ENCODE measurements around the gene MYO1B.

The MYO1B gene

GRCh38 chr2:191321861-191322662 is 76.9 kb downstream of the MYO1B start:
- TF ChIP-seq CTCF (IDR thresholded peaks at IDR 0.05; ENCODE audit: insufficient read depth, low read length, poor library complexity, severe bottlenecking): no peak
- no peak for DNase-seq (ENCODE audit: extremely low read depth, insufficient read length)
- Histone ChIP-seq H3K4me3 (replicated peaks; ENCODE audit: low read depth, low read length) (no peak overlapping the region), H3K36me3 (ENCODE audit: control insufficient read depth, insufficient read depth, low read length) (no peaks in the 10 kb centered on the region), H3K27me3 (replicated peaks; ENCODE audit: control insufficient read depth, insufficient read depth, low read length) (no peaks in the 10 kb centered on the region)

GRCh38 chr2:191322828-191323506 is 77.8 kb downstream of the MYO1B start:
- DNase-seq (ENCODE audit: extremely low read depth, insufficient read length): no peak
- Histone ChIP-seq H3K27me3 (replicated peaks; ENCODE audit: control insufficient read depth, insufficient read depth, low read length) (no peaks in the 10 kb centered on the region), H3K4me3 (replicated peaks; ENCODE audit: low read depth, low read length) (no peak overlapping the region), H3K36me3 (ENCODE audit: control insufficient read depth, insufficient read depth, low read length) (no peaks in the 10 kb centered on the region)
- no peak for TF ChIP-seq CTCF (IDR thresholded peaks at IDR 0.05; ENCODE audit: insufficient read depth, low read length, poor library complexity, severe bottlenecking)

GRCh38 chr2:191325651-191326365 is 80.6 kb downstream of the MYO1B start:
- Histone ChIP-seq H3K4me3 (replicated peaks; ENCODE audit: low read depth, low read length) (no peak overlapping the region), H3K36me3 (ENCODE audit: control insufficient read depth, insufficient read depth, low read length) (no peaks in the 10 kb centered on the region), H3K27me3 (replicated peaks; ENCODE audit: control insufficient read depth, insufficient read depth, low read length) (no peaks in the 10 kb centered on the region; the same call in 1 of the 2 replicates)
- no peak for DNase-seq (ENCODE audit: extremely low read depth, insufficient read length)
- no peak for TF ChIP-seq CTCF (IDR thresholded peaks at IDR 0.05; ENCODE audit: insufficient read depth, low read length, poor library complexity, severe bottlenecking)

- no peaks in the 10 kb centered on the region for H3K36me3 ChIP-seq (ENCODE audit: control insufficient read depth, insufficient read depth, low read length)
- no peak for DNase-seq (ENCODE audit: extremely low read depth, insufficient read length)
- no peak for TF ChIP-seq CTCF (IDR thresholded peaks at IDR 0.05; ENCODE audit: insufficient read depth, low read length, poor library complexity, severe bottlenecking)
- no peaks in the 10 kb centered on the region; the same call in 1 of the 2 replicates for H3K27me3 ChIP-seq (replicated peaks; ENCODE audit: control insufficient read depth, insufficient read depth, low read length)
- H3K4me3 ChIP-seq (replicated peaks; ENCODE audit: low read depth, low read length): no peak overlapping the region
These were observed 82.3 kb downstream of the MYO1B start for GRCh38 chr2:191327484-191327883.

- no peak for TF ChIP-seq CTCF (IDR thresholded peaks at IDR 0.05; ENCODE audit: insufficient read depth, low read length, poor library complexity, severe bottlenecking)
- Histone ChIP-seq H3K4me3 (replicated peaks; ENCODE audit: low read depth, low read length) (no peak overlapping the region), H3K27me3 (replicated peaks; ENCODE audit: control insufficient read depth, insufficient read depth, low read length) (no peaks in the 10 kb centered on the region; the same call in 1 of the 2 replicates), H3K36me3 (ENCODE audit: control insufficient read depth, insufficient read depth, low read length) (no peaks in the 10 kb centered on the region)
- DNase-seq (ENCODE audit: extremely low read depth, insufficient read length): no peak
These were observed 83.1 kb downstream of the MYO1B start for GRCh38 chr2:191328150-191328809.

Data from GM06990 (cell line).